GM18520 (cell line): ENCODE results near the gene PARK7.
"Not testable (repeated sequence)": the region's sequence is repeated elsewhere in the genome, so short reads cannot be mapped to it uniquely, and the experiment has no call there.

ENCODE experiments used
- ATAC-seq: cut with Tn5 transposase; IDR thresholded peaks from one replicate; pipeline ENCODE4 v1.9.1; 2021; ENCODE audit not compliant: unreplicated experiment

Gene PARK7

DNA sequence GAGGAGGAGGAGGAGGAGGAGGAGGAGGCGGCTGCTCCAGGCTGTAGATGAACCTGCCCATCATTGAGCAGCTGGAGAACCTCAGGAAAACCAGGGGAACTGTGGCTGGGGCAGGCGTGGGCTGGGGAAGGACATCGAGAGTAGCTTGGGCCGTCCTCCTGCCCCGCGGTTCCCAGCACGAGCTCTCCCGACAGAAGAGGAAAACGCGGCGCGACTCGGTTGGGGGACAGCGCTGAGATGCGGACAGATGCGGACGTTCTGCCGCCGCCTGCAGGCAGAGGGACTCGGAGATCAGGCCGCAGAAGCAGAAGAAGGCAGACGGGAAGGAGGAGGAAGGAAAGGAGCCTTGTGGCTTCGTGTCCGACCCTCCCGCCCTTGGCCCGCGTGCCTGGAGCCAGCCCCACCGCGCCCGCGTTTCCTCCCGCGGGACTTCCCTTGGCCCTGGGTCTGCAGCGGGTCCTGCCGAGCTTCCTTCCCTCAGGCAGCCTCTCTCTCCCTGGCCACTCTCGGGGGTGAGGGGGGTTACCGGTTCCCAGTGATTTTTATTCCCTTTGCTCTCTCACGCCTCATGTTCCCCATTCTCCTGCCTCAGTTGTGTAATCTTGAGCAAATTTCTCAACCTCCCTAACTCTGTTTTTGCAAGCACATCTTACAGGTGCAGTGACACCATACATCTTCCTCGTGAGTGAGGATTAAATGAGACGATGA, 19.1 kb upstream of the PARK7 start:
- ATAC-seq: no peak

- ATAC-seq: no peak
These were observed 18.3 kb upstream of the PARK7 start for GRCh38 chr1:7943251-7943650.

DNA sequence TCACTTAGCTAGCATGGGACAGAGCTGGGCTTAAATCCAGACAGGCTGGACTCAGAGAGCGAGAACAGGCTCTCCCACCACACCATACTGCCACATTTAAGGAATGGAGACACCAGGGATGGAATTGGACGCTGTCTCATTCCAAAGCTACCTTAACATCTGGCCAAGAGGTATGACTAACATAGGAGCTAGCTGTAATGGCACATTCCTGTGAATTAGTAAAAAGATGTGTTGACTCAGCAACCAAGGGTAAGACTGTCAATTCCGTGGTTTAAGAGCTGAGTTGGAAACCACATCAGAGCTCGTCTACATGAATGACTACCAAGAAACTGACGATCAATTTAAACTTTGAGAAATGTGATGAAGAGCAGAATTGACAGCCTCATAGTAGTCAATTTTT, 12.6 kb upstream of the PARK7 start:
- no peak for ATAC-seq

DNA sequence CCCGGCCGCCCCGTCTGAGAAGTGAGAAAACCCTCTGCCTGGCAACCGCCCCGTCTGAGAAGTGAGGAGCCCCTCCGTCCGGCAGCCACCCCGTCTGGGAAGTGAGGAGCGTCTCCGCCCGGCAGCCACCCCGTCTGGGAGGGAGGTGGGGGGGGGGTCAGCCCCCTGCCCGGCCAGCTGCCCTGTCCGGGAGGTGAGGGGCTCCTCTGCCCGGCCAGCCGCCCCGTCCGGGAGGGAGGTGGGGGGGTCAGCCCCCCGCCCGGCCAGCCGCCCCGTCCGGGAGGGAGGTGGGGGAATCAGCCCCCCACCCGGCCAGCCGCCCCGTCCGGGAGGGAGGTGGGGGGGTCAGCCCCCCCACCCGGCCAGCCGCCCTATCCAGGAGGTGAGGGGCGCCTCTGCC, 8.7 kb upstream of the PARK7 start:
- ATAC-seq: not testable (repeated sequence)

GRCh38 chr1:7953850-7954609, 7.5 kb upstream of the PARK7 start:
- ATAC-seq: peak; percentile 86

- ATAC-seq: no peak
These were observed 6.8 kb upstream of the PARK7 start for GRCh38 chr1:7954683-7955082.

DNA sequence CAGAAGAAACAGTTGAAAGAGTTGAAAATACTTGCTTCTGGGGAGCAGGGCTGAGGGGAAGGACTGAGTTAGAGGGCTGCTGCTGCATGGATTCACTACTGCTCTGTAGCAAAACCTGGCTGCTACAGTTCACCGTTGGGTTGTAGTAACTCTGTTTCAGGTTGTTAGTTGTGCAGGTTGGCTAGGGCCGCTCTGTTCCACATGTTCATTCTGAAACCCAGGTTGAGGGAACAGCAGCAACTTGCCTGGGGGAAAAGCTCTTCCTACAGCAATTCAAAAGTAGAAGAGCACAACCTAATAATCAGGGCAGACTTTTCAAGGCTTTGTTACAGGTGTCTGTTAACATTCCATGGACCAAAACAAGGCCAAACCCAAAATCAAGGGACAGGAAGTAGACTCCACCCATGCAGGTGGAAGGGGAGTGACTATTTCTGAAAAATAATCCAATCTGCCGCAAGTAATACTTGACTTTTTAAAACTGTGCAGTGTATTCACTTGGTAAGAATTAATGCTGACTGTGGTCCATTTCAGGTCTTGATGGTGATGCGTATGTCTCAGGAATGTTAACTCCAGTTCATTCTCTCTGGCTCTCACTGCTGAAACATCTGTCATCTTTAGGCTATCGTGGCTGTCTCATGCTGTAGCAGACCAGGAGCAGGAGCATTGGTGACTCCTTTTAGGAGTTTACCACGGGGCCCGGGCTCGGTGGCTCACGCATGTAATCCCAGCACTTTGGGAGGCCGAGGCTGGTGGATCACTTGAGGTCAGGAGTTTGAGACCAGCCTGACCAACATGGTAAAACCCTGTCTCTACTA, 5.1 kb upstream of the PARK7 start:
- no peak for ATAC-seq

- no peak for ATAC-seq
These were observed 1.3 kb upstream of the PARK7 start for GRCh38 chr1:7960165-7960564.

GRCh38 chr1:7960867-7961215, 670 bp upstream of the PARK7 start:
- no peak for ATAC-seq

- peak; percentile 1 for ATAC-seq
These were observed 464 bp downstream of the PARK7 start for GRCh38 chr1:7962014-7962335.

DNA sequence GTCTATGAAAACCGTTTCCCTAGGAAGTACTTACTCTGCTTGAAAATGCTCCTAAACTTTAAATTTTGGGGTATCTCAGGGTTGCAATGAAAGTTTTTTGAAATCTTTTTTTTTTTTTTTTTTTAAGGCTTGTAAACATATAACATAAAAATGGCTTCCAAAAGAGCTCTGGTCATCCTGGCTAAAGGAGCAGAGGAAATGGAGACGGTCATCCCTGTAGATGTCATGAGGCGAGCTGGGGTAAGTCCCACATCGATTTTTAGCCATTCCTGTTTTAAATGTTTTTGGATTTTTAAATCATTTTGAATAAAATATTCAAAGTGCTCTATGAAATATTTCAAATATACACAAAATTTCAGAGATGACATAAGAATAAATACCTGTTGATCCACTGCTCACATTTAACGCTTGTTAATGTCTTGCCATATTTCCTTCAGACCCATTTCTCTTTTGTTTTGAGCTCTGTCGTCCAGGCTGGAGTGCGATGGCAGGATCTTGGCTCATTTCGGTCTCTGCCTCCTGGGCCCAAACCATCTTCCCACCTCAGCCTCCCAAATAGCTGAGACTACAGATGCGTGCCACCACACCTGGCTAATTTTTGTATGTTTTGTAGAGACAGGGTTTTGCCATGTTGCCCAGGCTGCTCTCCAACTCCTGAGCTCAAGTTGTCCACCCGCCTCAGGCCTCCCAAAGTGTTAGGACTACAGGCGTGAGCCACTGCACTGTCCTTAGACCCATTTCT, 1.3 kb downstream of the PARK7 start:
- ATAC-seq: no peak

GRCh38 chr1:7963378-7963730, 1.8 kb downstream of the PARK7 start:
- not testable (repeated sequence) for ATAC-seq

DNA sequence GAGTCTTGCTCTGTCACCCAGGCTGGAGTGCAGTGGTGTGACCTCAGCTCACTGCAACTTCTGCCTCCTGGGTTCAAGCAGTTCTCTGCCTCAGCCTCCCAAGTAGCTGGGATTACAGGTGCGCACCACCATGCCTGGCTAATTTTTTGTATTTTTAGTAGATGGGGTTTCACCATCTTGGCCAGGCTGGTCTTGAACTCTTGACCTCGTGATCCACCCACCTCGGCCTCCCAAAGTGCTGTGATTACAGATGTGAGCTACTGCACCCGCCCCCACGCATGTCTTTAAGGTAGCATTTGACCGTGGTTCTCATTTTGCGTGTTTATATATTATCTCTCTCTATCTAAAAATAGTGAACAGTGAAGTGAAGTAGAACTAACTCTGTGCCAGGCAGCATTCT, 2.3 kb downstream of the PARK7 start:
- not testable (repeated sequence) for ATAC-seq

- ATAC-seq: no peak
These were observed 3.0 kb downstream of the PARK7 start for GRCh38 chr1:7964476-7964875.

DNA sequence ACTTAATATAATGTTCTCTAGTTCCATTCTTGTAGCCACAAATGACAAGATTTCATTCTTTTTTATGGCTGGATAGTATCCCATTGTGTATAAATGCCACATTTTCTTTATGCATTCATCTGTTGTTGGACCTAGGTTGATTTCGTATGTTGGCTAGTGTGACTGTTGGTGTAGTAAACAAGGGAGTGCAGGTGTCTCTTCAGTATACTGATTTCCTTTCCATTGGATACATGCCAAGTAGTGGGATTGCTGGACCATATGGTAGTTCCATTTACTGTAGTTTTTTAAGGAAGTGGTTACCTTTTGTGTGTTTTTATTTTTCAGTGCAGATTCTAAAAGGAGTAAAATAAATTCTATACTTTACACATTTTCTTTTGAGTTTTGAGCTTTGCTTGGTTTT, 5.7 kb downstream of the PARK7 start:
- no peak for ATAC-seq

GRCh38 chr1:7967651-7968050, 6.1 kb downstream of the PARK7 start:
- ATAC-seq: no peak

- no peak for ATAC-seq
These were observed 8.7 kb downstream of the PARK7 start for GRCh38 chr1:7970246-7970645.

DNA sequence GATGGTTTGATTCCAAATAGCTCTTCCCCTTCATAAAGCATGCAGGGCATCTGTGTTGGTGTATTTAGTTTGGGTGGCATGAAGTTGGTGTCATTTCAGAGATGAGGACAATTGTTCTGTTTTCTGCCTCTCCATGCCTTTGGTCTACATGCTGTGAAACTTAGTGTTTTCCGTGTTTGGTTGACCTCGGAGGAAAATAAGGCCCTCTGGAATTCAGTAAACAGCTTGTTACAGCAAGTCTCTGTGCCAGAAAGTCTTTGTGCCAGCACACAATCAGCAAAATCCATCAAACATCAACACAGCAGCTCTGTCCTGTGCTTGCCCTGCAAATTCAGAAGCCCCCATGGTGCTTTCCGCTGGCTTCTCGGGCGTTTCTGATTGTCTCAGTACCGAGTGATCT, 9.5 kb downstream of the PARK7 start:
- no peak for ATAC-seq

- ATAC-seq: no peak
These were observed 10.8 kb downstream of the PARK7 start for GRCh38 chr1:7972285-7972684.

DNA sequence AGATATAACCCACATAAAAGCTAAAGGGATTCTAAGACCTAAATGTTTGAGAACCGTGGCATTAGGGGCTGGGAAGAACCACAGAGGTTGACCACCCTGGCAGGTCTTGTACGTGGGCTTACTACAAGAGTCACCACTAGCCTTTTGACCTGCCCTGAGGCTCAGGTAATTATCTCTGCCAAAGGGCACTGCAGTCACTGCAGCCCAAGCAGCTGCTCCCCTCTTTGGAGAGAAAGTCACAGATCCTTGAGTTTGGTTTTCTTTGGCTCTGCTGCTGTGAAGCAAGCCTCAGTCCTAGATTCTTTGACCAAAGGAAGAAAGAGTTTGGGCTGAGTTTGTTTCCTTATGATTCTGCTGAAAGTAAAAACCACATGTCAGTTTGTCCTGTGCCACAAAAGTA, 11.6 kb downstream of the PARK7 start:
- ATAC-seq: no peak

GRCh38 chr1:7975212-7975865, 13.8 kb downstream of the PARK7 start:
- ATAC-seq: no peak
